HEK293 (cell line): ENCODE measurements around the gene ZNF397.

Experiments
- CTCF ChIA-PET: fragments of 350-600 bp; formaldehyde crosslinking; extraction: SDS; loops from one replicate; lab custom pipeline; 2021; ENCODE audit warnings: antibody characterized with exemption; lab: Yijun Ruan, JAX
- POLR2A ChIA-PET: fragments of 300-600 bp; formaldehyde crosslinking; extraction: SDS; loops from one replicate; lab custom pipeline; 2020; ENCODE audit warnings: antibody characterized with exemption, inconsistent platforms; lab: Yijun Ruan, JAX
- H3K27ac ChIP-seq: fragments of 200-500 bp; sonication (Bioruptor generic); 2 replicates; pipeline ENCODE4 v1.5.1; 2014; ENCODE audit warnings: low read depth, low read length, control low read depth, inconsistent platforms; ENCODE audit errors: extremely low read depth
- H3K36me3 ChIP-seq, 2 experiments: fragments of 200-500 bp in 1 of 2; sonication (Bioruptor generic) in 1 of 2; 1 replicate in 1 of 2; 2 replicates in 1 of 2; pipeline ENCODE4 v1.5.1; 2014 to 2017; ENCODE audit warnings: inconsistent platforms in 2 of 2, low read length in 2 of 2; ENCODE audit not compliant: control insufficient read depth in 2 of 2, insufficient read depth in 1 of 2
- H3K4me1 ChIP-seq: fragments of 200-500 bp; sonication (Bioruptor generic); 2 replicates; pipeline ENCODE4 v1.5.1; 2014; ENCODE audit warnings: mild to moderate bottlenecking, low read length, inconsistent platforms; ENCODE audit not compliant: control insufficient read depth, insufficient read depth
- H3K4me3 ChIP-seq: 2 replicates; pipeline ENCODE4 v1.5.1; 2011; ENCODE audit warnings: low read depth, mild to moderate bottlenecking, control low read depth, low read length, moderate library complexity
- H3K9me3 ChIP-seq: fragments of 200-500 bp; sonication (Bioruptor generic); 2 replicates; pipeline ENCODE4 v1.5.1; 2014; ENCODE audit warnings: low read depth, low read length, inconsistent platforms; ENCODE audit not compliant: control insufficient read depth, insufficient read depth
- ATF2 ChIP-seq: fragments of 450-650 bp; formaldehyde crosslinking; IDR thresholded peaks from 2 replicates; pipeline ENCODE4 v1.5.1; 2016; ENCODE audit warnings: missing biosample characterization, missing genetic modification characterization, low read depth
- FEZF1 ChIP-seq: fragments of 450-650 bp; formaldehyde crosslinking; IDR thresholded peaks from 2 replicates; pipeline ENCODE4 v1.5.1; 2016; ENCODE audit warnings: missing biosample characterization, missing genetic modification characterization
- GFI1B ChIP-seq: fragments of 450-650 bp; formaldehyde crosslinking; IDR thresholded peaks from 2 replicates; pipeline ENCODE4 v1.5.1; 2016; ENCODE audit warnings: missing biosample characterization, missing genetic modification characterization
- HOXC10 ChIP-seq: sonication (generic); formaldehyde crosslinking; IDR thresholded peaks from 2 replicates; pipeline ENCODE4 v1.8.1; 2023; ENCODE audit warnings: mild to moderate bottlenecking, missing genetic modification reagents
- KLF10 ChIP-seq: fragments of 450-650 bp; IDR thresholded peaks from 2 replicates; pipeline ENCODE4 v1.5.1; 2018; ENCODE audit warnings: missing biosample characterization, mild to moderate bottlenecking, missing genetic modification characterization
- SCRT1 ChIP-seq: fragments of 450-650 bp; formaldehyde crosslinking; IDR thresholded peaks from 2 replicates; pipeline ENCODE4 v1.5.1; 2016; ENCODE audit warnings: missing biosample characterization, missing genetic modification characterization, borderline replicate concordance
- TRIM28 ChIP-seq: IDR thresholded peaks from 2 replicates; pipeline ENCODE4 v1.6.1; 2011; ENCODE audit warnings: low read length, control low read depth, borderline replicate concordance
- ZFP37 ChIP-seq: fragments of 450-650 bp; formaldehyde crosslinking; IDR thresholded peaks from 2 replicates; pipeline ENCODE4 v1.5.1; 2016; ENCODE audit warnings: missing biosample characterization, missing genetic modification characterization
- ZNF16 ChIP-seq: fragments of 450-650 bp; formaldehyde crosslinking; IDR thresholded peaks from 2 replicates; pipeline ENCODE4 v1.5.1; 2016; ENCODE audit warnings: low read depth, missing biosample characterization, missing genetic modification characterization
- ZNF266 ChIP-seq: fragments of 450-650 bp; formaldehyde crosslinking; IDR thresholded peaks from 2 replicates; pipeline ENCODE4 v1.5.1; 2016; ENCODE audit warnings: missing biosample characterization, missing genetic modification characterization, low read depth
- ZNF302 ChIP-seq: fragments of 450-650 bp; formaldehyde crosslinking; IDR thresholded peaks from 2 replicates; pipeline ENCODE4 v1.5.1; 2016; ENCODE audit warnings: missing biosample characterization, missing genetic modification characterization, low read depth
- ZNF335 ChIP-seq: fragments of 450-650 bp; formaldehyde crosslinking; conservative IDR thresholded peaks from 2 replicates; pipeline ENCODE4 v1.5.1; 2016; ENCODE audit warnings: missing biosample characterization, missing genetic modification characterization
- ZNF654 ChIP-seq: fragments of 450-650 bp; formaldehyde crosslinking; IDR thresholded peaks from 2 replicates; pipeline ENCODE4 v1.5.1; 2016; ENCODE audit warnings: low read depth, missing biosample characterization, missing genetic modification characterization
- ZSCAN30 ChIP-seq: fragments of 450-650 bp; IDR thresholded peaks from 2 replicates; pipeline ENCODE4 v1.5.1; 2018; ENCODE audit warnings: missing biosample characterization, mild to moderate bottlenecking, missing genetic modification characterization, moderate library complexity
- TF ChIP-seq, protein P1 (sequence below): fragments of 450-650 bp; formaldehyde crosslinking; IDR thresholded peaks from 2 replicates; pipeline ENCODE4 v1.5.1; 2016; ENCODE audit warnings: missing biosample characterization, missing genetic modification characterization
- TF ChIP-seq, protein P2 (sequence below): fragments of 450-650 bp; formaldehyde crosslinking; IDR thresholded peaks from 2 replicates; pipeline ENCODE4 v1.5.1; 2016; ENCODE audit warnings: missing biosample characterization, missing genetic modification characterization, borderline replicate concordance

Gene ZNF397

GRCh38 chr18:35231052-35231451, 9.8 kb upstream of the ZNF397 start:
- Histone ChIP-seq H3K4me3 (no peak overlapping the region; the same call in 1 of the 2 replicates), H3K4me1 (no peaks in the 10 kb centered on the region), H3K36me3 (no peaks in the 10 kb centered on the region), H3K27ac (no peak overlapping the region), H3K9me3 (no peaks in the 10 kb centered on the region)
- ChIA-PET POLR2A (interaction anchor here (1.0 to 1.2 kb wide), 2 partner anchors 10 to 59 kb away, joined by 3 read pairs; partner anchors contain the start of genes ZNF397 and ZSCAN30), CTCF (interaction anchor here (0.6 to 2.0 kb wide), 21 partner anchors 9 to 1054 kb away, joined by 3 to 8 read pairs (median 4); no protein-coding TSS in a partner anchor)
- TF ChIP-seq KLF10: no peak
- TF ChIP-seq TRIM28: no peak
- peak; percentile 73 for TF ChIP-seq ZNF654 (tag by site-specific recombination)
- TF ChIP-seq ZNF335 (tag by site-specific recombination): peak; percentile 18; the same call in 1 of the 2 replicates
- 0 out of 2 replicates have a peak, but pooled peaks have one; percentile 8 for TF ChIP-seq SCRT1 (tag by site-specific recombination)
- TF ChIP-seq, protein P1, sequence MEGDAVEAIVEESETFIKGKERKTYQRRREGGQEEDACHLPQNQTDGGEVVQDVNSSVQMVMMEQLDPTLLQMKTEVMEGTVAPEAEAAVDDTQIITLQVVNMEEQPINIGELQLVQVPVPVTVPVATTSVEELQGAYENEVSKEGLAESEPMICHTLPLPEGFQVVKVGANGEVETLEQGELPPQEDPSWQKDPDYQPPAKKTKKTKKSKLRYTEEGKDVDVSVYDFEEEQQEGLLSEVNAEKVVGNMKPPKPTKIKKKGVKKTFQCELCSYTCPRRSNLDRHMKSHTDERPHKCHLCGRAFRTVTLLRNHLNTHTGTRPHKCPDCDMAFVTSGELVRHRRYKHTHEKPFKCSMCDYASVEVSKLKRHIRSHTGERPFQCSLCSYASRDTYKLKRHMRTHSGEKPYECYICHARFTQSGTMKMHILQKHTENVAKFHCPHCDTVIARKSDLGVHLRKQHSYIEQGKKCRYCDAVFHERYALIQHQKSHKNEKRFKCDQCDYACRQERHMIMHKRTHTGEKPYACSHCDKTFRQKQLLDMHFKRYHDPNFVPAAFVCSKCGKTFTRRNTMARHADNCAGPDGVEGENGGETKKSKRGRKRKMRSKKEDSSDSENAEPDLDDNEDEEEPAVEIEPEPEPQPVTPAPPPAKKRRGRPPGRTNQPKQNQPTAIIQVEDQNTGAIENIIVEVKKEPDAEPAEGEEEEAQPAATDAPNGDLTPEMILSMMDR (tag by site-specific recombination): peak; percentile 48
- TF ChIP-seq ZFP37 (tag by site-specific recombination): no peak
- peak; percentile 90 for TF ChIP-seq ZSCAN30

DNA sequence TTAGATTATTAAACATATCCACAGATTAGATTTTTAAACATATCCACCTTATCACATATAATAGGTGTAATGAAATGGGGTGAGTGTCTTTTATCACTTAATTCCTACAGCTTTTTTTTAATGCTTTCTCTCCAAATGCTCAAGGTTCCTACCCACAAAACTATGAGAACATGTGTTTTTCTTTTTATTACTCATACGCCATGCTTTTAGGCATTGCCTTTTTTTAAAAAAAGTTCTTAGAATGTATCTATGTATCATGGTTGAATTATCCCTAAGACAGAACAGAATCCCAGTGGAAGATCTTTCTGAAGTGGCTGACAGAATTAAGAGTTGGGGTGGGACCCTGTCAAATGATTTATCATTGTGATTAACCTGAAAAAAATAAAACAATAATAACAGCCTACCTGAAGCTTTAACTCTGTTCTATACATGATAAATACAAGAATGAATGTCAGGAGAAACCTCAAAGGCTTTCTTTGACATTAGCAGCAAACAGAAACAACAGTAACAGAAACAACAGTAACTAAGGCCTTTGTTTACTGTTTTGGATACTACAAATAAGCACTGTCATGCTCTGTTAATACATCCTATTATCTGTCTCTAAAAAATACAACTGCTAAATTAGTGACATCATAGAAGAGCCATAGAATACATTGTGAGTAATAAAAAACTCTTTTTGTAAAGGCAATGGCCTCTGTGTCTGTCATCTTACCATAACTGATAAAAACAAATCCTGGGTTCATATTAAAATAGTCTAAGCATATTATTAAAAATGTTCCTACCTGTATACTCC, 4.1 kb upstream of the ZNF397 start:
- no peak overlapping the region for H3K27ac ChIP-seq
- POLR2A ChIA-PET: no interaction called here
- TF ChIP-seq ZNF16 (no peak), ATF2 (peak; percentile 42; the same call in 1 of the 2 replicates), GFI1B (tag by site-specific recombination) (no peak)
- no peaks in the 10 kb centered on the region for H3K9me3 ChIP-seq
- CTCF ChIA-PET: no interaction called here
- no peaks in the 10 kb centered on the region for H3K4me1 ChIP-seq
- no peaks in the 10 kb centered on the region for H3K36me3 ChIP-seq
- no peak overlapping the region for H3K4me3 ChIP-seq

DNA sequence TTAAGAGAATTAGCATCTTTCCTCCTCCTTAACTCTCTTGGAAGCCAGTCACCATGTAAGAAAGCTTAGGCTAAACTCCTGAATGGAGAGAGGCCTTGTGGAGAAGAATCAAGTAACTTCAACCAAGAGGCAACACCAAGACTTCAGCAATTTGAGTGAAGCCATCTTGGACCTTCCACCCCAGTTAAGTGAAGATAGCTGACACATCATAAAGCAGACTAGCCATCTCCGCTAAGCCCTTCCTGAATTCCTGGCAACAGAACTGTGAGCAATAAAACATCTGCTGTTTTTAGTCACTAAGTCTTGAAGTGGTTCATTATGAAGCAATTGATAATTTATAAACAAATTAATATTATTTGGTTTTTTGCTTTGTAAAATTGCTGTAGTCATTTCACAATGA, 1.5 kb upstream of the ZNF397 start:
- ChIA-PET POLR2A (interaction anchor here (2.4 to 2.9 kb wide), 2 partner anchors 51 to 198 kb away, joined by 7 to 20 read pairs; partner anchors contain the start of genes MAPRE2 and ZSCAN30), CTCF (interaction anchor here (0.6 to 2.1 kb wide), 8 partner anchors 8 to 882 kb away, joined by 3 to 7 read pairs (median 4); no protein-coding TSS in a partner anchor)
- H3K9me3 ChIP-seq: no peaks in the 10 kb centered on the region
- peaks cover 0 to 23% of the 10 kb centered on the region in 2 experiments; a peak in 1 of 3 replicates for H3K36me3 ChIP-seq
- H3K4me1 ChIP-seq: no peaks in the 10 kb centered on the region
- no peak overlapping the region for H3K27ac ChIP-seq
- TF ChIP-seq FEZF1 (tag by site-specific recombination): no peak
- TF ChIP-seq ZNF266 (tag by site-specific recombination): peak; percentile 49; the same call in 1 of the 2 replicates
- TF ChIP-seq, protein P2, sequence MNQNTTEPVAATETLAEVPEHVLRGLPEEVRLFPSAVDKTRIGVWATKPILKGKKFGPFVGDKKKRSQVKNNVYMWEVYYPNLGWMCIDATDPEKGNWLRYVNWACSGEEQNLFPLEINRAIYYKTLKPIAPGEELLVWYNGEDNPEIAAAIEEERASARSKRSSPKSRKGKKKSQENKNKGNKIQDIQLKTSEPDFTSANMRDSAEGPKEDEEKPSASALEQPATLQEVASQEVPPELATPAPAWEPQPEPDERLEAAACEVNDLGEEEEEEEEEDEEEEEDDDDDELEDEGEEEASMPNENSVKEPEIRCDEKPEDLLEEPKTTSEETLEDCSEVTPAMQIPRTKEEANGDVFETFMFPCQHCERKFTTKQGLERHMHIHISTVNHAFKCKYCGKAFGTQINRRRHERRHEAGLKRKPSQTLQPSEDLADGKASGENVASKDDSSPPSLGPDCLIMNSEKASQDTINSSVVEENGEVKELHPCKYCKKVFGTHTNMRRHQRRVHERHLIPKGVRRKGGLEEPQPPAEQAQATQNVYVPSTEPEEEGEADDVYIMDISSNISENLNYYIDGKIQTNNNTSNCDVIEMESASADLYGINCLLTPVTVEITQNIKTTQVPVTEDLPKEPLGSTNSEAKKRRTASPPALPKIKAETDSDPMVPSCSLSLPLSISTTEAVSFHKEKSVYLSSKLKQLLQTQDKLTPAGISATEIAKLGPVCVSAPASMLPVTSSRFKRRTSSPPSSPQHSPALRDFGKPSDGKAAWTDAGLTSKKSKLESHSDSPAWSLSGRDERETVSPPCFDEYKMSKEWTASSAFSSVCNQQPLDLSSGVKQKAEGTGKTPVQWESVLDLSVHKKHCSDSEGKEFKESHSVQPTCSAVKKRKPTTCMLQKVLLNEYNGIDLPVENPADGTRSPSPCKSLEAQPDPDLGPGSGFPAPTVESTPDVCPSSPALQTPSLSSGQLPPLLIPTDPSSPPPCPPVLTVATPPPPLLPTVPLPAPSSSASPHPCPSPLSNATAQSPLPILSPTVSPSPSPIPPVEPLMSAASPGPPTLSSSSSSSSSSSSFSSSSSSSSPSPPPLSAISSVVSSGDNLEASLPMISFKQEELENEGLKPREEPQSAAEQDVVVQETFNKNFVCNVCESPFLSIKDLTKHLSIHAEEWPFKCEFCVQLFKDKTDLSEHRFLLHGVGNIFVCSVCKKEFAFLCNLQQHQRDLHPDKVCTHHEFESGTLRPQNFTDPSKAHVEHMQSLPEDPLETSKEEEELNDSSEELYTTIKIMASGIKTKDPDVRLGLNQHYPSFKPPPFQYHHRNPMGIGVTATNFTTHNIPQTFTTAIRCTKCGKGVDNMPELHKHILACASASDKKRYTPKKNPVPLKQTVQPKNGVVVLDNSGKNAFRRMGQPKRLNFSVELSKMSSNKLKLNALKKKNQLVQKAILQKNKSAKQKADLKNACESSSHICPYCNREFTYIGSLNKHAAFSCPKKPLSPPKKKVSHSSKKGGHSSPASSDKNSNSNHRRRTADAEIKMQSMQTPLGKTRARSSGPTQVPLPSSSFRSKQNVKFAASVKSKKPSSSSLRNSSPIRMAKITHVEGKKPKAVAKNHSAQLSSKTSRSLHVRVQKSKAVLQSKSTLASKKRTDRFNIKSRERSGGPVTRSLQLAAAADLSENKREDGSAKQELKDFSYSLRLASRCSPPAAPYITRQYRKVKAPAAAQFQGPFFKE (tag by site-specific recombination): no peak
- TF ChIP-seq HOXC10 (CRISPR knock-in tag): no peak
- no peak for TF ChIP-seq ZNF302 (tag by site-specific recombination)
- H3K4me3 ChIP-seq: no peak overlapping the region
